Measurements from ENCODE around the gene ARHGAP28.

Gene ARHGAP28

GRCh38 chr18:6731222-6731596 is 1.7 kb downstream of the ARHGAP28 start:
- DNase-seq (ENCODE audit: low read depth in 2 of 2), result no peak

DNA sequence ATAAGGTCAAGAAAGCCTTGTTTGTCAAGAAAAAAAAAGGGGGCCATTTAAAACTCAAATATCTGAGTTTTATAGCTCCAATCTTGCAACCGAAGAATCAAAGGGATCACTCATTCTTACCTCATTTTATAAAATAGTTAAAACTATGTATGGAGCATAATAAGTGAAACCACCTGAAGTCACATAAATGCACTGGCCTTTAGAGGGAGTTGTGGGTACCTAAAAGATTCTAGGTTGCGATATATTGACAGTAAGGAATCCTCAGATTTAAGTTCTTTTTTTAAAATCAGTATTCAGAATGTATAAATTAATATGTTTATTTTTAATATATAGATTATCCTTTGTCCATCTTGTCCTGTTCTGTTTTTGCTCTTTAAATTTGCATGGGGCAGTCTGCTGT is 3.4 kb downstream of the ARHGAP28 start:
- DNase-seq (ENCODE audit: low read depth in 2 of 2), result no peak

GRCh38 chr18:6733758-6734157 is 4.2 kb downstream of the ARHGAP28 start:
- DNase-seq (ENCODE audit: low read depth in 2 of 2), result no peak

- DNase-seq (ENCODE audit: low read depth in 2 of 2), result no peak
These were observed 5.4 kb downstream of the ARHGAP28 start for GRCh38 chr18:6734726-6735430.

DNA sequence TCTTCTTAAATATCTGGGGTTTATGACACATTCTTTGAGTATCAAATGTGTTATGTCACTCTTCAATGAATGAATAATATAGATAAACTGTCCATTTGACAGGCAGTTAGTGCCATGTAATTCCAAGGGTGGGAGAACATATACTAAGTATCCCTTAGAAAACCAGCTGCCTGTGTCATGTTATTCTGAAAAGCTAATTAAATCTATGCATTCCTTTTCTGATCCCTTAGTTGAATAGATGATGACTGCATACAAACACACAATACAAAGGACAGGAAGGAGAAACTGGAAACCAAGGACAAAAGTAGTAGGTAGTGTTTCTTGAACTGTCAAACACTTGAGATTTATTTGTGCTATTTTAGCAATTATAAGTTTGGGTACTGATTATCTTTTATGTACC is 8.3 kb downstream of the ARHGAP28 start:
- no peak for DNase-seq (ENCODE audit: low read depth in 2 of 2)

- no peak for DNase-seq (ENCODE audit: low read depth in 2 of 2)
These were observed 9.1 kb downstream of the ARHGAP28 start for GRCh38 chr18:6738622-6739021.

- DNase-seq (ENCODE audit: low read depth in 2 of 2), result no peak
These were observed 11.7 kb downstream of the ARHGAP28 start for GRCh38 chr18:6741232-6741663.

DNA sequence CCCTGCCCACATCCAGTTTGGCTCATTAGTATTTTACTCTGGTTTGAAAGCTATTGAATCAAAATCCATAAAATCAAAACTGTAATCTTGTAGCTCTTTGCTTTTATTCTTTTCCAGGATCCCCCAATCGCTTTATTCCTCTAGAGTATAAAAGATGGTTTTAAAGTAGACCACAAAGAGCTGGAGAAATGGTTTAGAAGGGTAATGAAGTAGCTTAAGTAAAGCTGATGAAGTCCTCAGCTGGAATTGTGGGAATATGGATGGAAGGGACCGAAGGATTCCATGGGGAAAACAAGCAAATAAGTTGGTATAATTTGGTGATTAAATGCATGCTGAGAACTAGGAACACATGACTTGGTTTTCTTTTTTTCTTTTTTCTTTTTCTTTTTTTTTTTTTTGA is 12.3 kb downstream of the ARHGAP28 start:
- no peak for DNase-seq (ENCODE audit: low read depth in 2 of 2)

GRCh38 chr18:6743999-6744398 is 14.5 kb downstream of the ARHGAP28 start:
- DNase-seq (ENCODE audit: low read depth in 2 of 2), result no peak

DNA sequence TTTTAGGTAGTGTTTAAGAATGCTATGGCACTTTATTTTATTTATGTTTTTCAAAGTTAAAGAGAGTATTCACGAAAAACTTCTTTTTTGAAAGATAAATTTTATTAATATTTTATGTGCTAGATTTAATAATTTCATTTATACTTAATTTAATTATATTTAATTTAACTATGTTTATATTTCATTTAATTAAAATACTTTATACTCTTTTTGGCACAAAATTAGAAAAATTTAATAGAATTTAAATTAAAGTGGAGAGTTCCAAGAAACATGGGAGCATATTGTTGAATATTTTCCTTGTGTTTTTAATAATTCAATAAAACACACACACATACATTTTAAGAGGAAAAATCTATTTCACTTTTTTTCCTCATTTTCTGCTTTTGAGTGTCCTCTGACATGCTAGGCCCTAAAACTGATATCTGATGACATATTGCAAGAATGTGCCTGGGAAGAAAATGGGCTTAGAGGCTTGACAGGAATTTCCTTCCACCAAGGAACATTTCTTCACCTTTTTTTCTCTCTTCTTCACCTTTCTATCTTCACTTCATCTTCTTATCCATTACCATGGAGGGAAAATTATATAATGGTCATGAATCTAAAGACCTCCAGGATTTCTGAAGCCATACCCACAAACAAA is 15.4 kb downstream of the ARHGAP28 start:
- no peak for DNase-seq (ENCODE audit: low read depth in 2 of 2)

- no peak for DNase-seq (ENCODE audit: low read depth in 2 of 2)
These were observed 16.1 kb downstream of the ARHGAP28 start for GRCh38 chr18:6745504-6746031.

GRCh38 chr18:6746386-6746960 is 17.0 kb downstream of the ARHGAP28 start:
- DNase-seq (ENCODE audit: low read depth in 2 of 2), result no peak

DNA sequence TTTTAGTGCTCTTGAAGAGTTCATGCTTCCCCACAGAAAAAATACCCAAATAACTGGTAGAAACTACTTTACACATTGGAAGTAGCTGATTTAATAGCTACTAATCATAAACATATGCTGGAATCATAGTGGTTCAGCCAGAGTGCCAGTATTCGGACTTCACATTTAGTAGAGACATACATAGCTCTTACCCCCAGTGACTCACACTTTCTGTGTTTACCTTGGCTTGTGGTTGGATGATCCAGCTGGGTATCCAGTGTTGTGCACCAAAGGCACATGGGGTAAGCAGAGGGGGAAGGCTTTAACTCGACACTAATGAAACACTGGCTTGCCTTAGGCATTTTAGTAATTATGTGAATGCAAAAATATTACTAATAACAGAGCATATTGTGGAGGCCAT is 18.1 kb downstream of the ARHGAP28 start:
- DNase-seq (ENCODE audit: low read depth in 2 of 2), result no peak

DNA sequence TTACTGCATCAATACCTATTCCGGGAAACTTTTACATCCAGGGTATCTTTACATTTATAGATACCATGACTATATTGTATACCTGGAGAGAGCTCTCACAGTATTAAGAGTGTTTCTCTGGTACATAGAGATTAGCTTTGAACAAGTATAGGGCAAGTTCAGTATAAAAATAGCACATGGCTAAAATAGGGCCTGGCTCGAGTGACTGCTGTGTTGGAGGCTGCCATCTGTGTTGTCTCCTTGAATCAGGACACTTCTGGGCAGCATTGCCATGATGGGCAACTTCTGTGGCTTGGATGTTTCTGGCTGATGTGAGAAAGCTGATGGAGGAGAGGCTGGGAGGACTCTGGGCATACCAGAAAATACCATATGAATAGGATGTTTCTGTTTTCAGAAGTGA is 18.7 kb downstream of the ARHGAP28 start:
- DNase-seq (ENCODE audit: low read depth in 2 of 2), result no peak

DNA sequence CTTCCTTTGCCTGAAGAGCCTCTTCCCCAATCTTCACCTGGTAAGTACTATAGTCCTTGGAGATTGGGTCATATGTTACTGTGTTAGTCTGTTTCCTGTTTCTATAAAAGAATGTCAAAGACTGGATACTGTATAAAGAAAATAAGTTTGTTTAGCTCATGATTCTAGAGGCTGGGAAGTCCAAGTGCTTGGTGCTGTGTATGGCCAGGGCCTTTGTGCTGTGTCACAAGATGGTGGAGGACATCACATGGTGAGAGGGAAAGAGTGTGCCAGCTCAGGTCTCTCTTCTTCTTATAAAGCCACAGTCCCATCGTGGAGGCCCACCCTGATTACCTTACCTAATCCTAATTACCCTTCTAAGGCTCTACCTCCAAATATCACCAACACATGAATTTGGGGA is 20.9 kb downstream of the ARHGAP28 start:
- no peak for DNase-seq (ENCODE audit: low read depth in 2 of 2)

DNA sequence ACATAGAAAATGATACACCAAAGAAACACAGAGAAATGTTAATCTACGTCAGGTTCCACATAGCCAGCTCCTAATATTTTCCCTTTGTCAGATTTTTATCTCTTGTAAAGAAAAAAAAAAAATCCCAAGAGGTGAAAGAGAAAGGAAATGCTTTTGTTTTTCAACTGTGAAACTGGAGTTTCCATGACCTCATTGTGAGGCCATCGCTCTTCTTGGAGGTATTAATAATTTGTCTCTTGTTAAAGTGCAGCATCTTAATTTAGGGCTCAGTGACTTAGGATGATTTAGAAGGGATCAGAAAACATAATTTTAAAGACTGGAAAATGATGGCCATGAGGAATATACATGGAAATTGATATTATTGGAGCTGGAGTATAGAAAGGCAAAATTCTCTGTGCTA is 21.7 kb downstream of the ARHGAP28 start:
- no peak for DNase-seq (ENCODE audit: low read depth in 2 of 2)

- no peak for DNase-seq (ENCODE audit: low read depth in 2 of 2)
These were observed 22.8 kb downstream of the ARHGAP28 start for GRCh38 chr18:6752202-6752860.

- no peak for DNase-seq (ENCODE audit: low read depth in 2 of 2)
These were observed 25.6 kb downstream of the ARHGAP28 start for GRCh38 chr18:6755107-6755506.

DNA sequence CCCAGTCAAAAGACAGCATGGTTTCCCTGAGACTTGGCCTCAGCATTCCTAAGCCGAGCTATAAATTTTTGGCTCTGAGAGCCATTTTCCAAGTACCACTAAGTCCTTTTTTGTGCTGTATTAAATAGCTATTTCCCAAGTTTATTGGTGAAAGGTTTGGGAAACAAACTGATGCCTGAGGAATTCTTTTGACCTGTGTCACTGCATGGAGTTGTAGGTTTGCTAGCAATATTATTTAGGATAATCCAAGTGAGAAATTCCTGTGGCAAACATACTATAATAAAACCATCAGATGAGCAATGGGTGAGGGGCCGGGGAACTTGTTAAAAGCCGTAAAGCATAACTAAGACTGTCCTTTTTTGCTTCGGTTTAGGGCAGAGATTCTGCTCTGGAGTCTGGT is 28.4 kb downstream of the ARHGAP28 start:
- no peak for DNase-seq (ENCODE audit: low read depth in 2 of 2)

GRCh38 chr18:6759579-6759978 is 30.1 kb downstream of the ARHGAP28 start:
- no peak for DNase-seq (ENCODE audit: low read depth in 2 of 2)

DNA sequence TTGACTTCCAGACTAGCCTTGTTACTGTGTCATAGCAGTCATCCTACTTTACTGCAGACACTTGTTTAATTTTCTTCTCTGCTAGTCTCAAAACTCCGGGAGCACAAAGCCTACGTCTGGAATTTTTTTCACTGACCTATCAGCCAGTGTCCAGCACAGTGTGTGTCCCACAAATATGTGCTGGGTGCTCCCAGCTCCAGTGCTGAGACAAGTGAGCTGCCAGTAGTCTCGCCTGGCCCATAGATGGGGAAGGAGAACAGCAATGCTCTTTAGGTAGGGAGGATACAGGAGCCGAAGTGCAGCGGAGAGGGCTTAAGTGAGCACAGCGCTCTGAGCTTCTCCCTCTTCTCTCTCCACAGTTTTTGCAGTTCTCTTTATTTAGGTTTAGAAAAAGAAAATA is 34.0 kb downstream of the ARHGAP28 start:
- no peak for DNase-seq (ENCODE audit: low read depth in 2 of 2)

- DNase-seq (ENCODE audit: low read depth in 2 of 2), result no peak
These were observed 34.9 kb downstream of the ARHGAP28 start for GRCh38 chr18:6764382-6764781.

DNA sequence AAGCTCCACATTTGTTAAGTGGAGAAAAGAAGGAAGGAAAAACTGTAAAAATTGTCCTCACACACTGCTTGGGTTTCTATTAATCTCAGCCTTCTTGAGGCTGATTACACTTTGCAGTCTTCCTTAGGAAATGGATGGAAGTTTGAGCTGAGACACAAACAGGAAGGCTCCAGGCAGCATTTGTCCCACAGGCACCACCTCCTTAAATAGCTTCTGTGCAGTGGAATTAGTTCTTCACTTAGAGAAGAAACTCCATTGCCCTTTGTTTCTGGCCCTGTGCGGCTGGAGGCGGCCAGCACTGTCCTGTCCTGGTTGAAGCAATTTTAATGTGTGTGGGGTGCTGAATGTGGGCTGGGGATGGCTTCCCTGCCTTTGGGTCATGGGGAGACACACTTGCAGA is 44.3 kb downstream of the ARHGAP28 start:
- DNase-seq (ENCODE audit: low read depth in 2 of 2), result no peak
